Natural killer cell treated with Interleukin-12 subunit alpha and Interleukin-12 subunit beta and Interleukin-15 and Interleukin-18, amount 100 ng/mL, for 72 hours (primary cell): Measurements from ENCODE around the gene PAPLN. TPM values are rescaled to one million over a fixed set of nuclear protein-coding genes. Genes with fewer than 3 reads are reported as not detected.
A peak's percentile ranks its signal among the peaks of the same experiment; 100 is the strongest.
"Not testable (repeated sequence)": the region's sequence is repeated elsewhere in the genome, so short reads cannot be mapped to it uniquely, and the experiment has no call there.

ENCODE experiments used
- ATAC-seq, 2 donors: fragments of 150-1000 bp; cut with Tn5 transposase in 1 of 2; sonication (Bioruptor Pico), chemical (Tn5 transposase) in 1 of 2; 2 replicates each; pipeline ENCODE4 v1.10.0; 2021
- DNase-seq: peaks from one replicate; pipeline ENCODE4 v3.0.0; 2022; ENCODE audit warnings: low spot score
- H3K27ac Mint-ChIP-seq, 2 donors: 1 replicate in 1 of 2; 2 replicates in 1 of 2; pipeline ENCODE4 v1.8.0; 2022; ENCODE audit warnings: mixed read lengths in 2 of 2, mild to moderate bottlenecking in 1 of 2, moderate library complexity in 1 of 2
- H3K27me3 Mint-ChIP-seq, 2 donors: 1 replicate in 1 of 2; 2 replicates in 1 of 2; pipeline ENCODE4 v1.8.0; 2022; ENCODE audit warnings: mixed read lengths in 2 of 2
- H3K36me3 Mint-ChIP-seq: one replicate; pipeline ENCODE4 v1.8.0; 2022; ENCODE audit warnings: mixed read lengths
- H3K4me1 Mint-ChIP-seq, 2 donors: 1 replicate in 1 of 2; 2 replicates in 1 of 2; pipeline ENCODE4 v1.8.0; 2022; ENCODE audit warnings: low read depth in 2 of 2, mixed read lengths in 2 of 2, mild to moderate bottlenecking in 1 of 2
- H3K4me3 Mint-ChIP-seq: one replicate; pipeline ENCODE4 v1.8.0; 2022; ENCODE audit warnings: mixed read lengths
- H3K9me3 Mint-ChIP-seq: 2 replicates; pipeline ENCODE4 v1.8.0; 2022; ENCODE audit warnings: mixed read lengths
- total RNA-seq, 2 donors: library from RNA; stranded (reverse); gene quantifications; one replicate each; pipeline ENCODE4 v1.2.3, GENCODE V29; 2022

Gene PAPLN, protein sequence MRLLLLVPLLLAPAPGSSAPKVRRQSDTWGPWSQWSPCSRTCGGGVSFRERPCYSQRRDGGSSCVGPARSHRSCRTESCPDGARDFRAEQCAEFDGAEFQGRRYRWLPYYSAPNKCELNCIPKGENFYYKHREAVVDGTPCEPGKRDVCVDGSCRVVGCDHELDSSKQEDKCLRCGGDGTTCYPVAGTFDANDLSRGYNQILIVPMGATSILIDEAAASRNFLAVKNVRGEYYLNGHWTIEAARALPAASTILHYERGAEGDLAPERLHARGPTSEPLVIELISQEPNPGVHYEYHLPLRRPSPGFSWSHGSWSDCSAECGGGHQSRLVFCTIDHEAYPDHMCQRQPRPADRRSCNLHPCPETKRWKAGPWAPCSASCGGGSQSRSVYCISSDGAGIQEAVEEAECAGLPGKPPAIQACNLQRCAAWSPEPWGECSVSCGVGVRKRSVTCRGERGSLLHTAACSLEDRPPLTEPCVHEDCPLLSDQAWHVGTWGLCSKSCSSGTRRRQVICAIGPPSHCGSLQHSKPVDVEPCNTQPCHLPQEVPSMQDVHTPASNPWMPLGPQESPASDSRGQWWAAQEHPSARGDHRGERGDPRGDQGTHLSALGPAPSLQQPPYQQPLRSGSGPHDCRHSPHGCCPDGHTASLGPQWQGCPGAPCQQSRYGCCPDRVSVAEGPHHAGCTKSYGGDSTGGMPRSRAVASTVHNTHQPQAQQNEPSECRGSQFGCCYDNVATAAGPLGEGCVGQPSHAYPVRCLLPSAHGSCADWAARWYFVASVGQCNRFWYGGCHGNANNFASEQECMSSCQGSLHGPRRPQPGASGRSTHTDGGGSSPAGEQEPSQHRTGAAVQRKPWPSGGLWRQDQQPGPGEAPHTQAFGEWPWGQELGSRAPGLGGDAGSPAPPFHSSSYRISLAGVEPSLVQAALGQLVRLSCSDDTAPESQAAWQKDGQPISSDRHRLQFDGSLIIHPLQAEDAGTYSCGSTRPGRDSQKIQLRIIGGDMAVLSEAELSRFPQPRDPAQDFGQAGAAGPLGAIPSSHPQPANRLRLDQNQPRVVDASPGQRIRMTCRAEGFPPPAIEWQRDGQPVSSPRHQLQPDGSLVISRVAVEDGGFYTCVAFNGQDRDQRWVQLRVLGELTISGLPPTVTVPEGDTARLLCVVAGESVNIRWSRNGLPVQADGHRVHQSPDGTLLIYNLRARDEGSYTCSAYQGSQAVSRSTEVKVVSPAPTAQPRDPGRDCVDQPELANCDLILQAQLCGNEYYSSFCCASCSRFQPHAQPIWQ
- total RNA-seq = under 1 TPM; 0.17 to 0.47 TPM

DNA sequence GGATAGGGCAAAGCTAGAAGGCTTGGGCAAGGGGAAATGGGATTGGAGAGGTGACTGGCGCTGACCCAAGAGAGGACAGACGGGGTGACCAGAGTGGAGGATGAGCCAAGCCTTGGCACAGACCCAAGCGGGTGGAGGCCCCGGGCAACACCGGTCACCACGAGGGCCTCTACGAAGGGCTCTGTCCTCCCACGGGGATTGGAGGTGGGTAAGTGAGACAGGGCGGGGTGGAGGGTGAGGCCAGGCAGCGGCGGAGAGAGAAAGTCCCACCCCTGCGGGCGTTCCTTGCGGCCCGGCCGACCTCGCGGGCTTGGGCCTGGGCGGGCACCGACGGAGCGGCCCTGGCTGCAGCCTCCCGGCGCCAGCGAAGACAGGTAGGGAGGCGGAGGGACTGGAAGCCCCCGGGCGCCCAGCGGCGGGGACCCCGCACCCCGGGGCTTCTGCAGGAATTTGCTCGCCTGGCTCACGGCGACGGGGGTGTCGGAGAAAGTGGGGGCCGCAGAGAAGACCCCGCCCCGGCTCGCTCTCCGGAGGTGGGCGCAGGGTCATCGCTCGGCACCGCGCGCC, at the start of gene PAPLN:
PAPLN (plus strand) TSS at position 288 of the 567 bp plus-strand sequence. CDS start 2,273 bp downstream, outside the sequence.
- peak in 1 of 2 donors; percentile 34 for ATAC-seq
- no peaks in the 10 kb centered on the region for H3K9me3 Mint-ChIP-seq
- H3K36me3 Mint-ChIP-seq = peaks cover 5% of the 10 kb centered on the region
- peak within 1 kb of the TSS; percentile 65 for H3K4me3 Mint-ChIP-seq
- DNase-seq = no peak
- H3K4me1 Mint-ChIP-seq = peaks cover 7 to 11% of the 10 kb centered on the region in 2 donors
- H3K27ac Mint-ChIP-seq = no peak within 1 kb of the TSS
- H3K27me3 Mint-ChIP-seq = peaks cover 47 to 52% of the 10 kb centered on the region in 2 donors

DNA sequence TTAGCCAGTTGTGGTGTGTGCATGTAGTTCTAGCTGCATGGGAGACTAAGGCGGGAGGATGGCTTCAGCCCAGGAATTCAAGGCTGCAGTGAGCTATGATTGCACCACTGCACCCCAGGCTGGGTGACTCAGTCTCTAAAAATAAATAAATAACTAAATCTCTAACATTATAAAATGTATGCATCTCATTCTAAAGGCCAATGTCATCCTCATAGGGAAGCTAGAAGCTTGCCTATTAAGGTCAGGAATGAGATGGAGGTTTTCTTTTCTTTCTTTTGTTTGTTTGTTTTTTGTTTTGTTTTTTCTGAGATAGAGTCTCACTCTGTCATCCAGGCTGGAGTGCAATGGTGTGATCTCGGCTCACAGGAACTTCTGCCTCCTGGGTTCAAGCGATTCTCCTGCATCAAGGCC, 48.8 kb upstream of the PAPLN start:
- Mint-ChIP-seq H3K4me3 (no peak overlapping the region), H3K9me3 (no peaks in the 10 kb centered on the region), H3K4me1 (no peaks in the 10 kb centered on the region), H3K27ac (no peak overlapping the region), H3K36me3 (no peaks in the 10 kb centered on the region), H3K27me3 (no peaks in the 10 kb centered on the region)
- ATAC-seq (no peak), DNase-seq (no peak)

DNA sequence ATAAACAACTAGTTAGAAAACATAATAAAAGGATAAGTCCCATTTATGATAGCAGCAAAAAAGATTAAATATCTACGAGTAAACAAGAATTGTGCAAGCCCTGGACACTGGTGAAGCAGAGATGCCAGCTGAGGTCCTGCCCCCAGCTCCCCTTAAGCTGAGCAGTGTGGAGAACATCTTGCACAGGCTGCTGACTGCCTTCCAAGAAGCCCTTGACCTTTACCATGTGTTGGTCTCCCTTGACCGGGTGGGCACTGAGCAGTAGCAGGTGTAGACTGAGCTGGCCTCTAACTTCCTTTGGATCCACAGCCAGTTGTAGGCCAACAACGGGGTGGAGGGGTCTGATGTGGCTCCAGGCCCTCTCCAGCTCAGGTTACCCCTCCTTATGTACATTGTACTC, 47.7 kb upstream of the PAPLN start:
- Mint-ChIP-seq H3K9me3 (no peaks in the 10 kb centered on the region), H3K36me3 (no peaks in the 10 kb centered on the region)

DNA sequence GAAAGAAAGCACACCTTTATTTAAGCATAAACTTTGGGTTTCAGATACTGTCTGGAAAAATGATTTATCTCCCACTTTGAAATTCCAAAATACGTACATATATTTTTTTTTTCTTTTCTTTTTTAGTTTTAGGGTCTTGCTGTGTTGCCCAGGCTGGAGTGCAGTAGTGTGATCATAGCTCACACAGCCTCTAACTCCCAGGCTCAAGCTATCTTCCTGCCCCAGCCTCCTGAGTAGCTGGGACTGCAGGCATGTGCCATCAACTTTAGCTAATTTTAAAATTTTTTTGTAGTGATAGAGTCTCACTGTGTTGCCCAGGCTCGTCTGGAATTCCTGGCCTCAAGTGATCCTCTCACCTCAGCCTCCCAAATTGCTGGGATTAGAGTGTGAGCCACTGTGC, 45.9 kb upstream of the PAPLN start:
- ATAC-seq (no peak), DNase-seq (no peak)
- no peak overlapping the region for H3K4me3 Mint-ChIP-seq
- no peaks in the 10 kb centered on the region for H3K4me1 Mint-ChIP-seq
- no peaks in the 10 kb centered on the region for H3K36me3 Mint-ChIP-seq
- H3K27ac Mint-ChIP-seq = no peak overlapping the region
- H3K9me3 Mint-ChIP-seq = no peaks in the 10 kb centered on the region
- H3K27me3 Mint-ChIP-seq = no peaks in the 10 kb centered on the region

More for the DNA sequence above, 47.7 kb upstream of the PAPLN start:
- no peak for DNase-seq
- no peak overlapping the region for H3K4me3 Mint-ChIP-seq
- H3K4me1 Mint-ChIP-seq = no peaks in the 10 kb centered on the region
- no peak overlapping the region for H3K27ac Mint-ChIP-seq
- peak in 1 of 2 donors; percentile 40 for ATAC-seq
- no peaks in the 10 kb centered on the region for H3K27me3 Mint-ChIP-seq

DNA sequence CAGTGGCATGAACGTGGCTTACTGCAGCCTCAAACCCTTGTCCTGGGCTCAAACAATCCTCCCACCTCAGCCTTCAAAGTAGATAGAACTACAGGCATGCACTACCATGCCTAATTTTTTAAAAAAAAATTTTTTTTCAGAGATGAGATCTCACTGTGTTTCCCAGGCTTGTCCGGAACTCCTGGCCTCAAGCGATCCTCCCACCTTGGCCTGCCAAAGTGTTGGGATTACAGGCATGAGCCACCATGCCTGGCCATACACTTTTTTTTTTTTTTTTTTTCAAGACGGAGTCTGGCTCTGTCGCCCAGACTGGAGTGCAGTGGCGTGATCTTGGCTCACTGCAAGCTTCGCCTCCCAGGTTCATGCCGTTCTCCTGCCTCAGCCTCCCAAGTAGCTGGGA, 43.0 kb upstream of the PAPLN start:
- not testable (repeated sequence) for ATAC-seq, H3K4me3 Mint-ChIP-seq, H3K4me1 Mint-ChIP-seq, DNase-seq, H3K9me3 Mint-ChIP-seq, H3K27ac Mint-ChIP-seq, H3K27me3 Mint-ChIP-seq
- peaks cover 11% of the 10 kb centered on the region for H3K36me3 Mint-ChIP-seq

DNA sequence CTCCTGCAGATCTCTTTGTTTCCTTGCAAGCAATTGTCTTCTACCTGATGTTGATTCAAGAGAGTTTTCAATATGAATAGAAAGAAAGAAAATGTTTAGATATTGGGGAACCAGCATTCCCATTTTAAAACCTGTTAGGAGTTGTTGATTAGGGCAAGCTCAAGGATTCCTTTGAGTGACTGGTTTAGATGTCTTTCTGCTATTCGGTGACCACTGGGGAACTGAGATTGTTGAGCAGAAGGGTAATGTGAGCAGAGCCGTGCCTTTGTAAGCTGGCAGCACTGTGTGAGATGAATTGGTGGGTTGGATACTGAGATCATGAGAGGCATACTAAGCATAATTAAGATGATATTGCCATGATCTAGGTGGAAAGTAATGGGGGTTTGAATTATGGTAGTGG, 39.1 kb upstream of the PAPLN start:
- Mint-ChIP-seq H3K4me1 (peaks cover 0 to 10% of the 10 kb centered on the region in 2 donors), H3K9me3 (no peaks in the 10 kb centered on the region), H3K27me3 (no peaks in the 10 kb centered on the region), H3K4me3 (no peak overlapping the region), H3K27ac (no peak overlapping the region), H3K36me3 (peaks cover 17% of the 10 kb centered on the region)
- DNase-seq = no peak
- no peak for ATAC-seq

DNA sequence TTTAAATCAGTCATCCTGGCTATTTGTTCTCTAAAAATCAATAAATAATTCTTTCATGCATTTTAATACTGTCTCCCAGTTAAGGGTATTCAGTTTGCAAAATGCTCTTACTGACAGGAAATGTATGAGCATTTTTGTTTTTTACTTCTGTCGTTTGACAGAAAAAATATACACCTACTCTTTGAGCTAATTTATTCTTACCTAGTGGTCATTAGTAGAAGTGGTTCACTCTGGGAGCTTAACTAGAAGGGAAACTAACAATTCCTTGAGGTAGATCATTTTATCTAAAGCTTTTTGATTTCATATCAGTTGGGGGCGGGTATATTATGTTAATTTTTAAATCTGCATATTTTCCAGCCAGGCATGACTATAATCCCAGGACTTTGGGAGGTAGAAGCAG, 33.8 kb upstream of the PAPLN start:
- Mint-ChIP-seq H3K27ac (no peak overlapping the region), H3K9me3 (no peaks in the 10 kb centered on the region), H3K36me3 (peaks cover 21% of the 10 kb centered on the region), H3K4me3 (no peak overlapping the region), H3K27me3 (no peaks in the 10 kb centered on the region), H3K4me1 (peaks cover 0 to 7% of the 10 kb centered on the region in 2 donors)
- DNase-seq (no peak), ATAC-seq (no peak)

DNA sequence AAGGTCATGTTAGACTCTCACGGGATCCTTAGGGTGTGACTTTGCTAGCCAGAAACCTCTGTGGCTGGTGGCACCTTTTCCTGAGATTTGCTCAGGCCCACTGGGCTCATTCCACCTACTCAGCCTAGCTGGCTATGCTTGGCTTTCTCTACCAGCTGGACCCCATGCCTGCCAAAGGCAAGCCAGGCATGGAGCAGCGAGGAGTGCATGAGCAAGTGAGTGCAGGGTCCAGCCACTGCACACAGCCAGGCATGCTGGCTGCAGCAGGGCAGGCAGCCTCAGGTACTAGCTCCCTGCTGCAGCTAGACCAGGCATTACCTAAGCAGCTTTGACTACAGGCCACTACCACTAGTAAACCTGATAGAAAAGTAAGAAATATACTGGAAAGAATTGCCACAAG, 29.7 kb upstream of the PAPLN start:
- ATAC-seq = no peak
- Mint-ChIP-seq H3K27me3 (no peaks in the 10 kb centered on the region), H3K27ac (no peak overlapping the region), H3K4me1 (no peaks in the 10 kb centered on the region), H3K36me3 (peaks cover 19% of the 10 kb centered on the region), H3K4me3 (no peak overlapping the region), H3K9me3 (no peaks in the 10 kb centered on the region)
- DNase-seq = no peak

DNA sequence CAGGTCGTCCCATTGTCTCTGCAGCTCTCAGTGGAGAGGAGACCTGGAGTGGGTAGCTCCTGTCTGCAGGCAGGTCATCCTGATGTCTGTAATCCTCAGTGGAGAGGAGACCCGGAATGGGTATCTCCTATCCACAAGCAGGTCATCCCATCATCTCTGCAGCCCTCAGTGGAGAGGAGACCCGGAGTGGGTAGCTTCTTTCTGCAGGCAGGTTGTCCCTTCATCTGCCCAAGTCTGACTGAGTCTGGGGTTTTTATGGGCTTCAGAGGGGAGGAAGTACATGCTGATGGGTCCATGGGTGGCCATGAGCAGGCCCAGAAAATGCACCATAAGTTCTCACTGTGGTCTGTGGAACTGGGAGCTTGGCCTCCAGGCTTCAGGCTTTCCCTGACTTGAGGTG, 28.9 kb upstream of the PAPLN start:
- H3K4me3 Mint-ChIP-seq = no peak overlapping the region
- ATAC-seq (no peak), DNase-seq (no peak)
- H3K36me3 Mint-ChIP-seq = peaks cover 22% of the 10 kb centered on the region
- H3K27me3 Mint-ChIP-seq = no peaks in the 10 kb centered on the region
- no peak overlapping the region for H3K27ac Mint-ChIP-seq
- H3K9me3 Mint-ChIP-seq = no peaks in the 10 kb centered on the region
- no peaks in the 10 kb centered on the region for H3K4me1 Mint-ChIP-seq

DNA sequence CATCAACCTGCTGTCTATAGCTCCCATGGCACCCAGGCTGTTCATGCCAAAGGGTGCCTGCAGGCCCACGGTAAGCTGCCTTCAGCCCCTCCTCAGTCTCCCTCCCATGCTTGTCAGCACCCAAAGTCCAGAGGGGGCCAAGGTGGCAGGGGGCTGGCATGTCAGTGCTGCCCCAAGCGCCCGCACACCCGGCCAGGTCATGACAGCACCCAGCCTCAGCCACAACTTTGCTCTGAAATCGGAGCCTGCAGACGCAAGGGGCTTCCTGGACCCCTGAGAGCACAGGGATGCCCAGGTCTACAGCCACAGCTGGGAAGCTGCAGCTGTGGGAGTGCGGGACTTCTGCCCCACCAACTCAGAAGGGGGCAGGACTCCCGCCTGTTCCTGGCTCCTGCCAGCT, 28.5 kb upstream of the PAPLN start:
- H3K36me3 Mint-ChIP-seq = peaks cover 25% of the 10 kb centered on the region

DNA sequence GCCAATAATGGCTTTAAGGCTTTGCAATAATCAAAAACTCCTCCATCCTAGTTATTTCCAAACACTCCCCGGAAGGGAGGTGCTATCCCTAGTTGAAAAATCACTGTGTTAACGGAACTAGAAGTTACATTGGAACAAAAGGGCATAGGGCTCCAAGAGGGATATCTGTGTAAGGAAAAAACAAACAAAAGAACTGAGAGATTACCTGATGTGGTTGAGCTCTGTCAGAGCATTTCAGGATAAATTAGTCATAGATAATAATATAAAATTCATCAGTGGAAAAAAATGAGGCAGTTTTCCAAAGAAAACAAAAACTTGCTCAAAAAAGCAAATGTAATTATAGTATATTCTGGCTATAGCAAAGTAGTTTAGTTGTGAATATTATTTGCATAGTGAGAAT, 27.4 kb upstream of the PAPLN start:
- no peaks in the 10 kb centered on the region for H3K27me3 Mint-ChIP-seq
- ATAC-seq = no peak
- peaks cover 25% of the 10 kb centered on the region for H3K36me3 Mint-ChIP-seq
- H3K9me3 Mint-ChIP-seq = no peaks in the 10 kb centered on the region
- DNase-seq = no peak
- H3K27ac Mint-ChIP-seq = no peak overlapping the region
- no peak overlapping the region for H3K4me3 Mint-ChIP-seq
- H3K4me1 Mint-ChIP-seq = no peaks in the 10 kb centered on the region

More for the DNA sequence above, 28.5 kb upstream of the PAPLN start:
- Mint-ChIP-seq H3K4me1 (no peaks in the 10 kb centered on the region), H3K27ac (no peak overlapping the region), H3K27me3 (no peaks in the 10 kb centered on the region), H3K9me3 (no peaks in the 10 kb centered on the region), H3K4me3 (no peak overlapping the region)
- DNase-seq (no peak), ATAC-seq (peak in 1 of 2 donors; percentile 24)

DNA sequence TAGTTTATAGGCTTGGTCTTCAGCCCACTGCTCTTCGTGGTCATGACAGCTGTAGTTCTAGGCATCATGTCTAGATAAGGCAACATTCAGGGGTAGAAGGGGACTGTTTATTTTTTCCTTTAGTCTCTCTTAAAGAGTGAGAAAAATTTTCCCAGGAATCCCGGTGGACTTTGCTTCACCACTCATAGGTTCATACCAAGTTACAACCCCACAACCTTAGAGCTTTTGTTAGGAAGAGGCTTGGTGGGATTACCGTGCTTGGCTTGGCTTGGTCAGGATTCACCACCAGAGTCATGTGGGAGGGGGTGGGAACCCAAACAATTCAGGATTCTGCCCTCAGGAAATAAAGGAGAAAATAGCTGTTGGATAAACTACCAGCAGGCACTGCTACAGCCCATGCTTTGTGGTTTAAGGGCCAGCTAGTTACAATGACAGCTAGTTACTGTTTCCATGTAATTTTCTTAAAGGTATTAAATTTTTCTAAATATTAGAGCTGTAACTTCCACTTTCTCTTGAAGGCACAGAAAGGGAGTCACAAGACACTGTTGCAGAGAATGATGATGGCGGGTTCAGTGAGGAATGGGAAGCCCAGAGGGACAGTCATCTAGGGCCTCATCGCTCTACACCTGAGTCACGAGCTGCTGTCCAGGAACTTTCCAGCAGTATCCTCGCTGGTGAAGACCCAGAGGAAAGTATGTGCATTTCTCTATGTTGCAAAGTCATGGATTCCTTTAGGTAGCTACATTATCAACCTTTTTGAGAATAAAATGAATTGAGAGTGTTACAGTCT, 25.9 kb upstream of the PAPLN start:
- Mint-ChIP-seq H3K27ac (no peak overlapping the region), H3K4me3 (no peak overlapping the region), H3K9me3 (no peaks in the 10 kb centered on the region), H3K36me3 (peaks cover 18% of the 10 kb centered on the region), H3K4me1 (no peaks in the 10 kb centered on the region), H3K27me3 (no peaks in the 10 kb centered on the region)
- DNase-seq = no peak
- no peak for ATAC-seq

DNA sequence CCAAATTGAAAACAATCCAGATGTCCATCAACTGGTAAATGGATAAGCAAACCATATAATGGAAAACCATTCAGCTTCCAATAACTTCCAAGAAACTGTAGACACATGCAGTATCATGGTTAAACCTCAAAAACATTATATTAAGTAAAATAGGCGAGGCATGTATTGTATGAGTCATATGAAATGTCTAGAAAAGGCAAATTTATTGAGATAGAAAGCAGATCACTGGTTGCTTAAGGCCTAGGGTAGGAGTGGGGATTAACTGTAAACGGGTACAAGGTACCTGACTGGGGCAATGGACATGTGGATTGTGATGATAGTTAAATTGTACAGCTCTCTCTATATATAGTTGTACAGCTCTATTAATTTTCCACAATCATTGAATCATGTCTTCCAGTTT, 21.3 kb upstream of the PAPLN start:
- ATAC-seq (no peak), DNase-seq (no peak)
- no peak overlapping the region for H3K27ac Mint-ChIP-seq
- H3K36me3 Mint-ChIP-seq = peaks cover 21% of the 10 kb centered on the region
- no peaks in the 10 kb centered on the region for H3K27me3 Mint-ChIP-seq
- no peaks in the 10 kb centered on the region for H3K9me3 Mint-ChIP-seq
- no peaks in the 10 kb centered on the region for H3K4me1 Mint-ChIP-seq
- no peak overlapping the region for H3K4me3 Mint-ChIP-seq
